ENCODE measurements around the gene SRPK3.

SRPK3 gene

GRCh38 chrX:153789654-153790053 lies 8.8 kb downstream of the SRPK3 start:
- DNase-seq, result no peak

- DNase-seq, result no peak
These were observed 10.4 kb downstream of the SRPK3 start for GRCh38 chrX:153791104-153791852.

GRCh38 chrX:153792368-153792767 lies 11.5 kb downstream of the SRPK3 start:
- DNase-seq, result no peak

- DNase-seq, result no peak
These were observed 12.4 kb downstream of the SRPK3 start for GRCh38 chrX:153793291-153793690.

- peak; percentile 91 for DNase-seq
These were observed 13.4 kb downstream of the SRPK3 start, which contains the start of the genes IDH3G and SSR4 for GRCh38 chrX:153794018-153794896. Gene IDH3G, minus strand, starts transcription at chrX:153794375. Its CDS starts 49 bp downstream, at chrX:153794326. Gene SSR4, plus strand, starts transcription at chrX:153794668. Its CDS starts 20 bp downstream, at chrX:153794688.

GRCh38 chrX:153794897-153795816 lies 14.3 kb downstream of the SRPK3 start:
- no peak for DNase-seq

GRCh38 chrX:153797415-153798015 lies 16.7 kb downstream of the SRPK3 start:
- no peak for DNase-seq

GRCh38 chrX:153799326-153799725 lies 18.5 kb downstream of the SRPK3 start:
- DNase-seq, result no peak

- no peak for DNase-seq
These were observed 19.4 kb downstream of the SRPK3 start for GRCh38 chrX:153800177-153800722.

- DNase-seq, result no peak
These were observed 19.9 kb downstream of the SRPK3 start for GRCh38 chrX:153800746-153801145.

- no peak for DNase-seq
These were observed 20.8 kb downstream of the SRPK3 start for GRCh38 chrX:153801669-153802068.

GRCh38 chrX:153802513-153803045 lies 21.7 kb downstream of the SRPK3 start:
- no peak for DNase-seq

GRCh38 chrX:153803211-153804099 lies 22.6 kb downstream of the SRPK3 start:
- no peak for DNase-seq

- DNase-seq, result no peak
These were observed 23.3 kb downstream of the SRPK3 start for GRCh38 chrX:153804100-153804595.

- no peak for DNase-seq
These were observed 23.8 kb downstream of the SRPK3 start for GRCh38 chrX:153804621-153805020.

- DNase-seq, result no peak
These were observed 24.6 kb downstream of the SRPK3 start for GRCh38 chrX:153805436-153805835.

- no peak for DNase-seq
These were observed 26.2 kb downstream of the SRPK3 start for GRCh38 chrX:153806999-153807575.

- no peak for DNase-seq
These were observed 27.1 kb downstream of the SRPK3 start for GRCh38 chrX:153807976-153808375.

- DNase-seq, result no peak
These were observed 31.4 kb downstream of the SRPK3 start for GRCh38 chrX:153812220-153812619.

GRCh38 chrX:153813161-153813560 lies 32.3 kb downstream of the SRPK3 start:
- no peak for DNase-seq
